Type B pancreatic cell (in vitro differentiated cells): Measurements from ENCODE around the gene DAB2IP. TPM values are rescaled to one million over a fixed set of nuclear protein-coding genes. Genes with fewer than 3 reads are reported as not detected.
"Not testable (repeated sequence)": the region's sequence is repeated elsewhere in the genome, so short reads cannot be mapped to it uniquely, and the experiment has no call there.

ENCODE experiments used
- DNase-seq: peaks from one replicate; pipeline ENCODE4 v3.0.0; 2021; ENCODE audit warnings: mixed read lengths; ENCODE audit not compliant: unreplicated experiment; ENCODE audit errors: extremely low spot score
- H3K27ac Mint-ChIP-seq: 2 replicates; pipeline ENCODE4 v1.8.0; 2021; ENCODE audit warnings: mild to moderate bottlenecking, mixed read lengths
- H3K27me3 Mint-ChIP-seq: 2 replicates; pipeline ENCODE4 v1.8.0; 2021; ENCODE audit warnings: mixed read lengths
- H3K36me3 Mint-ChIP-seq: 2 replicates; pipeline ENCODE4 v1.8.0; 2021; ENCODE audit warnings: mixed read lengths
- H3K4me1 Mint-ChIP-seq: one replicate; pipeline ENCODE4 v1.8.0; 2021; ENCODE audit warnings: mixed read lengths; ENCODE audit not compliant: unreplicated experiment
- H3K4me3 Mint-ChIP-seq: 2 replicates; pipeline ENCODE4 v1.8.0; 2021; ENCODE audit warnings: mild to moderate bottlenecking, mixed read lengths
- H3K9me3 Mint-ChIP-seq: 2 replicates; pipeline ENCODE4 v1.8.0; 2021; ENCODE audit warnings: mixed read lengths
- CTCF ChIP-seq: fragments of 200-600 bp; sonication (generic); conservative IDR thresholded peaks from 2 replicates; pipeline ENCODE4 v1.5.0; 2021; ENCODE audit warnings: antibody characterized with exemption, mild to moderate bottlenecking
- total RNA-seq: library from RNA; stranded (reverse); gene quantifications from 2 replicates; pipeline ENCODE4 v1.2.1, GENCODE V29; 2021; ENCODE audit warnings: low replicate concordance

DAB2IP gene
- total RNA-seq, 1 donor from 2014 or later: 57.2 TPM

GRCh38 chr9:121786998-121787422, 135.6 kb downstream of the DAB2IP start:
- Mint-ChIP-seq H3K4me3 (no peak overlapping the region), H3K36me3 (no peaks in the 10 kb centered on the region), H3K27ac (no peak overlapping the region), H3K27me3 (peaks cover 9% of the 10 kb centered on the region), H3K4me1 (peaks cover 10% of the 10 kb centered on the region), H3K9me3 (peaks cover 5% of the 10 kb centered on the region)
- DNase-seq: no peak
- no peak for TF ChIP-seq CTCF

- no peak overlapping the region for H3K4me3 Mint-ChIP-seq
- no peak for DNase-seq
- H3K27me3 Mint-ChIP-seq: peaks cover 12% of the 10 kb centered on the region
- H3K36me3 Mint-ChIP-seq: no peaks in the 10 kb centered on the region
- H3K9me3 Mint-ChIP-seq: peaks cover 5% of the 10 kb centered on the region
- TF ChIP-seq CTCF: no peak
- H3K27ac Mint-ChIP-seq: no peak overlapping the region
- H3K4me1 Mint-ChIP-seq: peaks cover 5% of the 10 kb centered on the region
These were observed 137.4 kb downstream of the DAB2IP start for GRCh38 chr9:121788686-121789366.

- no peak for DNase-seq
- H3K36me3 Mint-ChIP-seq: no peaks in the 10 kb centered on the region
- H3K4me3 Mint-ChIP-seq: no peak overlapping the region
- peaks cover 12% of the 10 kb centered on the region for H3K27me3 Mint-ChIP-seq
- no peak overlapping the region for H3K27ac Mint-ChIP-seq
- H3K4me1 Mint-ChIP-seq: no peaks in the 10 kb centered on the region
- H3K9me3 Mint-ChIP-seq: peaks cover 5% of the 10 kb centered on the region
- TF ChIP-seq CTCF: no peak
These were observed 139.4 kb downstream of the DAB2IP start for GRCh38 chr9:121790841-121791240.

GRCh38 chr9:121792476-121792875, 141.0 kb downstream of the DAB2IP start:
- H3K9me3 Mint-ChIP-seq, H3K36me3 Mint-ChIP-seq, H3K4me1 Mint-ChIP-seq, H3K4me3 Mint-ChIP-seq, DNase-seq: not testable (repeated sequence)
- Mint-ChIP-seq H3K27me3 (peaks cover 12% of the 10 kb centered on the region), H3K27ac (peak overlapping the region; percentile 48)

- H3K4me3 Mint-ChIP-seq, DNase-seq, H3K4me1 Mint-ChIP-seq, H3K36me3 Mint-ChIP-seq, H3K9me3 Mint-ChIP-seq, H3K27ac Mint-ChIP-seq: not testable (repeated sequence)
- peaks cover 12% of the 10 kb centered on the region for H3K27me3 Mint-ChIP-seq
These were observed 142.9 kb downstream of the DAB2IP start for GRCh38 chr9:121794334-121794733.

GRCh38 chr9:121797081-121797480, 145.6 kb downstream of the DAB2IP start:
- Mint-ChIP-seq H3K27ac (no peak overlapping the region), H3K4me1 (no peaks in the 10 kb centered on the region), H3K36me3 (no peaks in the 10 kb centered on the region), H3K9me3 (no peaks in the 10 kb centered on the region), H3K27me3 (peaks cover 8% of the 10 kb centered on the region), H3K4me3 (no peak overlapping the region)
- no peak for DNase-seq
- TF ChIP-seq CTCF: no peak
